A673 (cell line): ENCODE results near the gene DOCK6. TPM values are rescaled to one million over a fixed set of nuclear protein-coding genes. Genes with fewer than 3 reads are reported as not detected.

ENCODE experiments used
- BruUV-seq: library from RNA; stranded (reverse); fragments of 400-500 nt; replicated peaks from 2 replicates; lab custom pipeline; 2021; lab: Mats Ljungman, UMichigan
- CTCF ChIA-PET: fragments of 300-600 bp; sonication (Branson Sonifier 250); formaldehyde crosslinking; loops from one replicate; lab custom pipeline; 2022; ENCODE audit warnings: antibody characterized with exemption; lab: Charles Lee
- POLR2A ChIA-PET: fragments of 300-600 bp; sonication (Branson Sonifier 250); formaldehyde crosslinking; loops from one replicate; lab custom pipeline; 2022; ENCODE audit warnings: antibody characterized with exemption; ENCODE audit not compliant: low non-redundant PET; lab: Charles Lee
- DNase-seq: peaks from one replicate; pipeline ENCODE4 v3.0.0-alpha.2; 2015; ENCODE audit warnings: low spot score
- H3K27ac ChIP-seq: fragments of 200-600 bp; sonication (generic); 2 replicates; pipeline ENCODE4 v1.5.1; 2016; ENCODE audit warnings: mixed run types, low read depth, mild to moderate bottlenecking, mixed read lengths, antibody characterized with exemption, low read length; ENCODE audit not compliant: poor library complexity, severe bottlenecking
- H3K27me3 ChIP-seq: fragments of 200-600 bp; sonication (generic); replicated peaks from 2 replicates; pipeline ENCODE4 v1.6.1; 2017; ENCODE audit warnings: mixed run types, low read depth, mild to moderate bottlenecking, mixed read lengths, antibody characterized with exemption, low read length; ENCODE audit not compliant: insufficient read depth, poor library complexity
- H3K36me3 ChIP-seq: fragments of 200-600 bp; sonication (generic); 2 replicates; pipeline ENCODE4 v1.6.1; 2016; ENCODE audit warnings: mixed run types, mild to moderate bottlenecking, mixed read lengths, antibody characterized with exemption, low read length; ENCODE audit not compliant: insufficient read depth, poor library complexity, severe bottlenecking
- H3K4me1 ChIP-seq: fragments of 200-600 bp; sonication (generic); 2 replicates; pipeline ENCODE4 v1.6.1; 2017; ENCODE audit warnings: mixed run types, mild to moderate bottlenecking, mixed read lengths, antibody characterized with exemption, low read length; ENCODE audit not compliant: insufficient read depth, poor library complexity, severe bottlenecking
- H3K4me3 ChIP-seq: fragments of 200-600 bp; sonication (generic); 2 replicates; pipeline ENCODE4 v1.5.1; 2016; ENCODE audit warnings: low read depth, mixed run types, mild to moderate bottlenecking, mixed read lengths, low read length; ENCODE audit not compliant: poor library complexity, severe bottlenecking
- H3K9me3 ChIP-seq: fragments of 200-600 bp; sonication (generic); 2 replicates; pipeline ENCODE4 v1.6.1; 2016; ENCODE audit warnings: mixed run types, low read depth, mild to moderate bottlenecking, mixed read lengths, antibody characterized with exemption, low read length; ENCODE audit not compliant: poor library complexity, severe bottlenecking
- EZH2 ChIP-seq: fragments of 200-600 bp; sonication (generic); IDR thresholded peaks from 2 replicates; pipeline ENCODE4 v1.6.1; 2017; ENCODE audit warnings: borderline replicate concordance, low read depth, mild to moderate bottlenecking, mixed read lengths, antibody characterized with exemption, low read length; ENCODE audit not compliant: poor library complexity, severe bottlenecking
- intact Hi-C: fragments of 100-400 bp; cut with micrococcal nuclease; formaldehyde crosslinking; loops from one replicate; pipeline ENCODE4 v1.10.0; 2022; ENCODE audit not compliant: unreplicated experiment
- total RNA-seq: library from RNA; stranded (reverse); gene quantifications from 2 replicates; pipeline ENCODE4 v1.2.3, GENCODE V29; 2021
- TF ChIP-seq, protein P1 (sequence below): fragments of 300-800, 200-600 bp; sonication (generic); conservative IDR thresholded peaks from 2 replicates; pipeline ENCODE4 v1.5.1; 2017; ENCODE audit warnings: low read depth, mild to moderate bottlenecking, antibody characterized with exemption, low read length, moderate library complexity, mixed read lengths

The DOCK6 gene
- total RNA-seq, 1 experiment from 2014 or later = 15.6 TPM

DNA sequence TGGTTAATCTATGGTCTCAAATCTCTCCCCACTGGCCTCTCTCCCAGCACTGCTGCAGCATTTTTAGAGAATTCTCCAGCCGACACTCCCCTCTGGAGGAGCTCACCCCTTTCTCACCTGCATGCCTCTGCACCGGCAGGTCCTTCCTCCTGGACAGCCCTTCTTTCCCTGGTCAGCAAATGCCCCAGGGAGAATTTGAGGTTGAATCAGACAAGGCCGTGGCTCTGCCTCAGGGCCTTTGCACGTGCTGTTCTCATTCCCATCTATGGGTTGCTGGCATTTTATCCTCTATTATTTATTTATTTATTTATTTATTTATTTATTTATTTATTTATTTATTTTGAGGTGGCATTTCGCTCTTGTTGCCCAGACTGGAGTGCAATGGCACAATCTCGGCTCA, 1.4 kb upstream of the DOCK6 start:
- CTCF ChIA-PET = no interaction called here
- H3K4me1 ChIP-seq = peaks cover 3% of the 10 kb centered on the region
- no peak for TF ChIP-seq EZH2
- TF ChIP-seq, protein P1, sequence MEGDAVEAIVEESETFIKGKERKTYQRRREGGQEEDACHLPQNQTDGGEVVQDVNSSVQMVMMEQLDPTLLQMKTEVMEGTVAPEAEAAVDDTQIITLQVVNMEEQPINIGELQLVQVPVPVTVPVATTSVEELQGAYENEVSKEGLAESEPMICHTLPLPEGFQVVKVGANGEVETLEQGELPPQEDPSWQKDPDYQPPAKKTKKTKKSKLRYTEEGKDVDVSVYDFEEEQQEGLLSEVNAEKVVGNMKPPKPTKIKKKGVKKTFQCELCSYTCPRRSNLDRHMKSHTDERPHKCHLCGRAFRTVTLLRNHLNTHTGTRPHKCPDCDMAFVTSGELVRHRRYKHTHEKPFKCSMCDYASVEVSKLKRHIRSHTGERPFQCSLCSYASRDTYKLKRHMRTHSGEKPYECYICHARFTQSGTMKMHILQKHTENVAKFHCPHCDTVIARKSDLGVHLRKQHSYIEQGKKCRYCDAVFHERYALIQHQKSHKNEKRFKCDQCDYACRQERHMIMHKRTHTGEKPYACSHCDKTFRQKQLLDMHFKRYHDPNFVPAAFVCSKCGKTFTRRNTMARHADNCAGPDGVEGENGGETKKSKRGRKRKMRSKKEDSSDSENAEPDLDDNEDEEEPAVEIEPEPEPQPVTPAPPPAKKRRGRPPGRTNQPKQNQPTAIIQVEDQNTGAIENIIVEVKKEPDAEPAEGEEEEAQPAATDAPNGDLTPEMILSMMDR = no peak
- POLR2A ChIA-PET = no interaction called here
- no peaks in the 10 kb centered on the region for H3K9me3 ChIP-seq
- H3K27me3 ChIP-seq = no peaks in the 10 kb centered on the region
- H3K36me3 ChIP-seq = no peaks in the 10 kb centered on the region
- intact Hi-C loops = no loop called here
- no TSS peak for BruUV-seq
- no peak overlapping the region for H3K27ac ChIP-seq
- no peak overlapping the region for H3K4me3 ChIP-seq
- DNase-seq = no peak

DNA sequence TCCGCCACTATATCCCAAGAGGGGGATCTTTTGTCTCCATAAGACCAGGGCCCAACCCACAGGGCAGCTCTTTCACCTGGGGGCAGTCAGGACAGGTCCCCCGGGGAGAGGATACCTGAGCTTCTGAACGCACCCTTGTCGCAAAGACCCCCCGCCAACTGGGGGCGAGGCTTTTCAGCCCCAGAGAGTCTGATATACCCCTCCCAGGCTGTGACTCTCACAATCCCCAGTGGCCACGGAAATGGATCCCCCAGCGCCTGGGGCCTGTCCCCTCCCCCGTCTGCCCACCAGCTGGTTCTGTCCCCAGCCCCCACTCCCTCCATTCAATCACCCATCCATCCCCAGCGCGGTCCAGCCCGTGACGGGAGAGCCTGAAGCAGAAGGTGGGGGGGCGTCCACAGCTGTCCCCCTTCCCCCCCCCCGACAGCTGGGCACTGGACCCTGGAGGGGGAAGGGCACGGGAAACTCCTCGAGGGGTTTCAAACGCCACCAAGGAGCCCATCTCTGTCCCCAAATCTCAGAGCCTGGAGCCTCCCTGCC, 823 bp downstream of the DOCK6 start:
- Histone ChIP-seq H3K4me3 (peak overlapping the region; percentile 79), H3K36me3 (no peaks in the 10 kb centered on the region), H3K9me3 (no peaks in the 10 kb centered on the region), H3K27me3 (no peaks in the 10 kb centered on the region), H3K4me1 (peaks cover 3% of the 10 kb centered on the region), H3K27ac (peak overlapping the region; percentile 63)
- no TSS peak for BruUV-seq
- DNase-seq = no peak
- ChIA-PET CTCF (no interaction called here), POLR2A (interaction anchor here (0.7 kb wide), 1 partner anchor 35 kb away, joined by 8 read pairs; no protein-coding TSS in a partner anchor)
- TF ChIP-seq, protein P1 = no peak
- no peak for TF ChIP-seq EZH2
- intact Hi-C loops = no loop called here

DNA sequence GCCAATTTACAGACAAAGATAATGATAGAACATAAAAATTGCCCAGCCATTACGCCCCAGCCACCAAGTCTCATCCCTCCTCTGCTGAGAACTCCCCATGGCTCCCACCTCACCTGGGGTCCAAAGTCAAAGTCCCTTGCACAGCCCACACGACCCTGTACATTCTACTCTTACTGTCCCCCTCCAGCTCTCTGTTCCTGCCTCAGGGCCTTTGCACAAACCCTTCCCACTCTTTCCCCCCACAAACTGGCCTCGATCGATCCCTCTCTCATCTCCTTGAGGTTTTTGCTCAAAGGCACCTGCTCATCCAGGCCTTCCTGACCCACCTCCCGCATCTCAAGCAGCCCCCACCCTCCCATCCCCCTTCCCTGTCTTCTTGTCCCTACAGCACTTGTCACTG, 1.3 kb downstream of the DOCK6 start:
- no peak overlapping the region for H3K4me3 ChIP-seq
- H3K27ac ChIP-seq = no peak overlapping the region
- intact Hi-C loops = no loop called here
- no TSS peak for BruUV-seq
- POLR2A ChIA-PET = no interaction called here
- TF ChIP-seq, protein P1 = no peak
- TF ChIP-seq EZH2 = no peak
- no peaks in the 10 kb centered on the region for H3K27me3 ChIP-seq
- H3K9me3 ChIP-seq = no peaks in the 10 kb centered on the region
- H3K4me1 ChIP-seq = peaks cover 3% of the 10 kb centered on the region
- DNase-seq = no peak
- H3K36me3 ChIP-seq = no peaks in the 10 kb centered on the region
- CTCF ChIA-PET = no interaction called here
